Common myeloid progenitor, CD34-positive (primary cell): Measurements from ENCODE around the gene GRB14.

Experiments
- CTCF ChIA-PET: fragments of 350-600 bp; sonication (Branson Sonifier 250); formaldehyde crosslinking; loops from one replicate; lab custom pipeline; 2021; ENCODE audit warnings: antibody characterized with exemption; lab: Charles Lee
- POLR2A ChIA-PET: fragments of 350-600 bp; sonication (Branson Sonifier 250); formaldehyde crosslinking; loops from one replicate; lab custom pipeline; 2021; ENCODE audit warnings: antibody characterized with exemption; lab: Charles Lee
- DNase-seq, 3 donors: peaks; one replicate each; pipeline versions ENCODE4 v3.0.0 to v3.0.0-alpha.2; 2013
- H3K27ac ChIP-seq, 2 experiments: 1 replicate in 1 of 2; 2 replicates in 1 of 2; pipeline ENCODE4 v1.7.0; 2013; ENCODE audit warnings: inconsistent platforms in 2 of 2, low read length in 2 of 2, mild to moderate bottlenecking in 2 of 2, low read depth in 1 of 2, moderate library complexity in 1 of 2; ENCODE audit not compliant: severe bottlenecking in 2 of 2, insufficient read depth in 1 of 2, poor library complexity in 1 of 2
- H3K27me3 ChIP-seq, 5 experiments: replicated peaks in 2 of 5; 1 replicate in 3 of 5; 2 replicates in 2 of 5; pipeline versions ENCODE4 v1.6.1 to v1.7.0; 2013; ENCODE audit warnings: low read length in 4 of 5, mild to moderate bottlenecking in 2 of 5, moderate library complexity in 2 of 5, inconsistent platforms in 1 of 5; ENCODE audit not compliant: insufficient read depth in 5 of 5, control insufficient read depth in 4 of 5
- H3K36me3 ChIP-seq, 4 experiments: 1 replicate in 2 of 4; 2 replicates in 2 of 4; pipeline versions ENCODE4 v1.6.1 to v1.7.0; 2013; ENCODE audit warnings: low read length in 3 of 4, control low read depth in 1 of 4, mild to moderate bottlenecking in 1 of 4; ENCODE audit not compliant: control insufficient read depth in 4 of 4, insufficient read depth in 4 of 4
- H3K4me1 ChIP-seq, 4 experiments: 1 replicate in 3 of 4; 2 replicates in 1 of 4; pipeline versions ENCODE4 v1.6.1 to v1.7.1; 2013; ENCODE audit warnings: low read length in 3 of 4, mild to moderate bottlenecking in 3 of 4, control low read depth in 1 of 4, inconsistent platforms in 1 of 4, moderate library complexity in 1 of 4; ENCODE audit not compliant: control insufficient read depth in 4 of 4, insufficient read depth in 4 of 4; ENCODE audit errors: control extremely low read depth in 1 of 4
- H3K4me3 ChIP-seq, 7 experiments: 1 replicate in 4 of 7; 2 replicates in 3 of 7; pipeline versions ENCODE4 v1.5.1 to v1.7.0; 2013; ENCODE audit warnings: mild to moderate bottlenecking in 7 of 7, low read length in 6 of 7, moderate library complexity in 6 of 7, inconsistent platforms in 2 of 7, low read depth in 2 of 7, control low read depth in 1 of 7; ENCODE audit not compliant: insufficient read depth in 4 of 7, control insufficient read depth in 1 of 7; ENCODE audit errors: extremely low read depth in 1 of 7
- H3K9me3 ChIP-seq, 5 experiments: 1 replicate in 4 of 5; 2 replicates in 1 of 5; pipeline versions ENCODE4 v1.6.1 to v1.7.1; 2013; ENCODE audit warnings: low read length in 4 of 5, mild to moderate bottlenecking in 2 of 5, inconsistent platforms in 1 of 5, low read depth in 1 of 5, moderate library complexity in 1 of 5; ENCODE audit not compliant: control insufficient read depth in 4 of 5, insufficient read depth in 2 of 5; ENCODE audit errors: control extremely low read depth in 1 of 5
- WGBS: methylation state at CpG from one replicate; pipeline ENCODE4 v1.1.5; 2013; ENCODE audit not compliant: insufficient coverage; 5-methylcytosine and 5-hydroxymethylcytosine counted together

GRB14 gene

GRCh38 chr2:164504253-164504652, 117.0 kb downstream of the GRB14 start:
- no peaks in the 10 kb centered on the region for H3K9me3 ChIP-seq
- WGBS = 100% methylated on average over 2 of the region's 4 CpGs
- no peak overlapping the region for H3K4me3 ChIP-seq
- H3K36me3 ChIP-seq = no peaks in the 10 kb centered on the region
- H3K4me1 ChIP-seq = peaks cover 0 to 9% (median 3%) of the 10 kb centered on the region in 4 experiments
- ChIA-PET POLR2A (no interaction called here), CTCF (interaction anchor here (2.1 kb wide), 1 partner anchor 33 kb away, joined by 4 read pairs; no protein-coding TSS in a partner anchor)
- no peak for DNase-seq
- H3K27me3 ChIP-seq = no peaks in the 10 kb centered on the region
- no peak overlapping the region for H3K27ac ChIP-seq

- 100% methylated on average over 1 of the region's 2 CpGs for WGBS
- Histone ChIP-seq H3K4me1 (no peaks in the 10 kb centered on the region), H3K4me3 (no peak overlapping the region), H3K27me3 (no peaks in the 10 kb centered on the region), H3K27ac (no peak overlapping the region), H3K36me3 (no peaks in the 10 kb centered on the region), H3K9me3 (no peaks in the 10 kb centered on the region)
- POLR2A ChIA-PET = no interaction called here
- CTCF ChIA-PET = interaction anchor here (1.0 to 1.8 kb wide), 3 partner anchors 20 to 39 kb away, joined by 3 to 6 read pairs (median 3); no protein-coding TSS in a partner anchor
- no peak for DNase-seq
Measured at GRCh38 chr2:164498836-164499235, 122.4 kb downstream of the GRB14 start.

- ChIA-PET POLR2A (no interaction called here), CTCF (interaction anchor here (0.8 to 1.4 kb wide), 3 partner anchors 12 to 35 kb away, joined by 3 to 6 read pairs (median 3); no protein-coding TSS in a partner anchor)
- 100% methylated on average over 4 of the region's 5 CpGs for WGBS
- no peak for DNase-seq
- Histone ChIP-seq H3K27me3 (no peaks in the 10 kb centered on the region), H3K27ac (no peak overlapping the region), H3K4me3 (no peak overlapping the region), H3K36me3 (no peaks in the 10 kb centered on the region), H3K9me3 (no peaks in the 10 kb centered on the region), H3K4me1 (no peaks in the 10 kb centered on the region)
Measured at GRCh38 chr2:164496881-164497280, 124.4 kb downstream of the GRB14 start.

- no peak overlapping the region for H3K27ac ChIP-seq
- POLR2A ChIA-PET = no interaction called here
Measured at GRCh38 chr2:164496421-164496820, 124.9 kb downstream of the GRB14 start.

GRCh38 chr2:164495491-164496223, 125.6 kb downstream of the GRB14 start:
- Histone ChIP-seq H3K36me3 (no peaks in the 10 kb centered on the region), H3K9me3 (no peaks in the 10 kb centered on the region), H3K4me3 (no peak overlapping the region), H3K27ac (no peak overlapping the region), H3K4me1 (no peaks in the 10 kb centered on the region), H3K27me3 (no peaks in the 10 kb centered on the region)
- 79% methylated on average over 4 of the region's 6 CpGs for WGBS
- POLR2A ChIA-PET = no interaction called here
- CTCF ChIA-PET = interaction anchor here (1.0 kb wide), 1 partner anchor 61 kb away, joined by 3 read pairs; no protein-coding TSS in a partner anchor
- peak in 1 of 3 donors; percentile 5 for DNase-seq

More at GRCh38 chr2:164496421-164496820, 124.9 kb downstream of the GRB14 start:
- no peaks in the 10 kb centered on the region for H3K4me1 ChIP-seq
- DNase-seq = no peak
- no peak overlapping the region for H3K4me3 ChIP-seq
- no peaks in the 10 kb centered on the region for H3K9me3 ChIP-seq
- no peaks in the 10 kb centered on the region for H3K36me3 ChIP-seq
- CTCF ChIA-PET = interaction anchor here (0.8 to 1.4 kb wide), 2 partner anchors 13 to 17 kb away, joined by 3 to 6 read pairs; no protein-coding TSS in a partner anchor
- no CpG with 5 or more reads among the region's 3 CpGs for WGBS
- H3K27me3 ChIP-seq = no peaks in the 10 kb centered on the region

GRCh38 chr2:164485541-164485940, 135.7 kb downstream of the GRB14 start:
- H3K4me1 ChIP-seq = no peaks in the 10 kb centered on the region
- ChIA-PET POLR2A (no interaction called here), CTCF (interaction anchor here (1.1 to 1.7 kb wide), 2 partner anchors 8 to 54 kb away, joined by 3 to 4 read pairs; no protein-coding TSS in a partner anchor)
- DNase-seq = no peak
- WGBS = no CpG with 5 or more reads among the region's 1 CpG
- no peaks in the 10 kb centered on the region for H3K9me3 ChIP-seq
- no peaks in the 10 kb centered on the region for H3K27me3 ChIP-seq
- H3K27ac ChIP-seq = no peak overlapping the region
- no peaks in the 10 kb centered on the region for H3K36me3 ChIP-seq
- H3K4me3 ChIP-seq = no peak overlapping the region

- 25% methylated on average over 2 of the region's 2 CpGs for WGBS
- peak; percentile 65 to 78 (median 75) for DNase-seq
- POLR2A ChIA-PET = no interaction called here
- no peak overlapping the region for H3K27ac ChIP-seq
- H3K4me3 ChIP-seq = no peak overlapping the region
- CTCF ChIA-PET = interaction anchor here (0.6 to 2.9 kb wide), 16 partner anchors 8 to 1654 kb away, joined by 3 to 16 read pairs (median 4); no protein-coding TSS in a partner anchor
- H3K36me3 ChIP-seq = no peaks in the 10 kb centered on the region
- peaks cover 0 to 6% (median 1%) of the 10 kb centered on the region in 4 experiments for H3K4me1 ChIP-seq
- H3K9me3 ChIP-seq = no peaks in the 10 kb centered on the region
- no peaks in the 10 kb centered on the region for H3K27me3 ChIP-seq
Measured at GRCh38 chr2:164479460-164479859, 141.8 kb downstream of the GRB14 start.
